Measurements from ENCODE around the gene EEF1AKMT4.
"Not testable (repeated sequence)": the region's sequence is repeated elsewhere in the genome, so short reads cannot be mapped to it uniquely, and the experiment has no call there.

The EEF1AKMT4 gene

DNA sequence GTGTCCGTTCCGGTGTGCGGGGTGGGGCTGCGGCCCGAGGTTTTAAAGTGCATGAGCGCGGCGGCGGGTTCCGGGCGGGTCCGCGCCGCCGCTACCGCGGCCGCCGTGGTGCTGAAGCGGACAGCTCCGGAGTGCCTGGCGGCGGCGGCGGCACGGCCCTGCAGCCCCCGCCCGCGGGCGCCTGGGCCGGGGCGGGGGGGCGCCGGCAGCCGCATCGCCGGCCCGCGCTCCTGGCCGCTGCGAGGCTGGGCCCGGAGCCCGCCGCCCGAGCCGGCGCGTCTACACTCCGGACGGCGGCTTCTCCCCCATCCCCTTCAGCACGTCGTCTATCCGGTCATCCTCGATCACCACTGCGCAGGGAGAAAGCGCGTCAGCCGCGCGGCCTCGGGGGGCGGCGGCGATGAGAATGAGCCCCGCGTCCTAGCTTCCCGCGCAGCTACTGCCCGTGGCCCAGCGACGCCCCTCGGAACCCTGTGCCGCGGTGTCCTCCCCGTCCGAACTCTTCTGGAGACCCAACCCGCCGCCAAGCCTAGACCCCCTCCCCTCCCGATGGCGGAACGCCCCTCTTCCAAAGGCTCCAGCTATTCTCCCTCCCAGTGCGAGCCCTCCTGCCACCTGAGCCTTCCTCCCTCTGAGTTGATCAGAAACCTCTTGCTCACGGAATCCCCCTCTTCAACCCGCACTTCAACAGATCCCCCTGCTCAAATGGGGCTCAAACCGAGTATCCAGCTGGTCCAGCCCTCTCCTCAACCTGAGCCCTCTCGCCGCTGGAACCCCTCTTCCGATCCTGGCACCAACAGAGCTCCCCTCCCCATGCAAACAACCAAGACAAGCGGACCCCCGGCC is 10.6 kb downstream of the EEF1AKMT4 start:
- peak; percentile 89 for DNase-seq (ENCODE audit: low spot score)

DNA sequence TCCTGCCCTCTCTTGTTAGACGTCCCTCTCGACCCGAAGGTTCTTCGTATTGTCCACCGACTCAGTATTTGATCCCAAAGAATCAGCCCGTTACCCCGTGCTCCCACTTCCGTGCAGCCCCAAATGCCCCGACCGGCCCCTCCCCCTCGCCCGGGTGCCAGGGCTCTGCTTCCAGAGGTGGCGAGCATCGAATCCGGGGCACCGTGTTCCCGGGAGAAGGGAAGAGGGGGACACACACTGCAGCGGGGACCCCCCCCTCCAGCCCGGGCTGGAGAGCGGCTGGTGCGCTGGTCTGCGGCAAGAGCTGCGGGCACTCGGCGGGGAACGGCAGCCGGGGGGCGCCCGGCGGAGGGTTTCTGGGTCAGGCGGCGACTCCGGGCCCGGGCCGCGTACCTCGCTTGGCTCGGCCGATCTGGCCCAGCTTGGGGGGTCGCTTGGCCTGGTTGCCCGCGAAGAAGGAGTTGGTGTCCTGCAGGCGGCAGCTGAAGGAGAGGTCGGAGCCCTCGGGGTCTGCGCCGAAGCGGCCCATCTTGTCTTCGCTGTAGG is 11.3 kb downstream of the EEF1AKMT4 start:
- no peak for DNase-seq (ENCODE audit: low spot score)

DNA sequence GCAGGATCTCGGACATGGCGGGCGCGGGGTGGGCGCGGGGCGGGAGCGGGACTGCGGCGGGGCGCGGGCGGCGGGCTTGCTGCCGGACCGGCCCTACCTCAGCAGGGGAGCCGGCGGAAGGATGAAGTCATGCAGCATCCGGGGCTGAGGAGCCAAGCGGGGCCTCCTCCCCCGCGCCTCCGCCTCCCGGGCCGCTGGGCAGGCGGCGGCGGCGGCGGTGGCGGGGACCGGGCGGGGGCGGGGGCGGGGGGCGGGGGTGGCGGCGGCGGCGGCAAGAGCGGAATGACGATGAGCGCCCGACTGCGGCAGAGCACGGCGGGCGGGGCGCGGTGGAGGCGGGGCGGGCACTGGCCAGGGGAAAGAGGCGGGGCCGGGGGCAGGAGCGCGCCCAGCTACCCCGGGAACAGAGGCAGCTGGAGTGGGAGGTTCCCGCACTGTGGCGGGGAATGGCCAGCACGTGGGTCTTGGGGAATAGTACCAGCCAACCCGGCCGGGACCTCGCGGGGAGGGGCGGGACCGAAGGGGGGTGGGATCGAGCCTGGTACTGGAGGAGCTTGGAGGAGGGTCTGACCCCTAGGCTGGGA is 11.9 kb downstream of the EEF1AKMT4 start, which contains the start of gene CAMK2N2:
TSS of gene CAMK2N2 (minus strand) at position 284 of the 584 bp plus-strand sequence. CDS start at position 16, 268 bp downstream.
- peak; percentile 83 for DNase-seq (ENCODE audit: low spot score)

DNA sequence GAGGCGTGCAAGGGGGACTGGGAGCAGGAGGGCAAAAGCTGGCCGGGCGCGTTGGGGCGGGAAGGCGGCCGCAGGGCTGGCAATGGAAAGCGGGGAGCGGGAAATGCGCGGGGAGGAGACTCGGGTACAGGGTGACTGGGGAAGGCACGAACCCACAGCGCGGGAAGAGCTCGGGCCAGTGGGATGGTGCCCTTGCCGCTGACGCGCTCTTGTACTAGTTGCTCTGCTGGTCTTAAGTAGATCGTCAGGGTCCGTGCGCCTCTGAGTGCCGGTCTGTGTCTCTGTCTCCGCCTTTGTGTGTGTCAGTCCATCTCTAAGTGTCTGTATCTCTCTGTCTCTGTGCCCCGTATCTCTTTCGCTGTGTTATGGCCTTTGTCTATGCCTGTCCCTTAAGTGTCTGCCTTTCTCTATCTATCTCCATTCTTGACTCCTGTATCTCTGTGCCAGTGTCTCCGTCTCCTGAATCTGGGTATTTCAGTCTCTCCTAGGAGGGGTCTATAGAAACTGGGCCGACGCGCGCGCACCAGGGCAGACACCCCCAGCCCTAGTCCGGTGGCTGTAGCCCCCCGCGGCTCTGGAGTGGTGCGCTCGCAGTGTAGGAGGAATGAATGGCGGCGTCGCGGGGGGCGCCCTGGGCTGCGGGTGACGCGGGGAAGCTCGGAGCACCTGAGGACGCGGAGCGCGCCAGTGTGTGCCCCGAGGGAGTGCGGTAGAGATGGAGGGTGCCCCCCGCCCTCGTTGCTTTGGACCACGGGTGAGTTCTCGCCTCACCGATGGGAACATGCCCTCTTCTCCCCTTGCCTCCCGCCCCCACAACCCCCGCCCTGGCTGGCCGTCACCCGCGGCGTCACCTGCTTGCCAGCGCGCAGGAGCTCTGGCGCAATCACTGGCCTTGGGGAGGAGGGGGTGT is 12.6 kb downstream of the EEF1AKMT4 start:
- peak; percentile 51 for DNase-seq (ENCODE audit: low spot score)

DNA sequence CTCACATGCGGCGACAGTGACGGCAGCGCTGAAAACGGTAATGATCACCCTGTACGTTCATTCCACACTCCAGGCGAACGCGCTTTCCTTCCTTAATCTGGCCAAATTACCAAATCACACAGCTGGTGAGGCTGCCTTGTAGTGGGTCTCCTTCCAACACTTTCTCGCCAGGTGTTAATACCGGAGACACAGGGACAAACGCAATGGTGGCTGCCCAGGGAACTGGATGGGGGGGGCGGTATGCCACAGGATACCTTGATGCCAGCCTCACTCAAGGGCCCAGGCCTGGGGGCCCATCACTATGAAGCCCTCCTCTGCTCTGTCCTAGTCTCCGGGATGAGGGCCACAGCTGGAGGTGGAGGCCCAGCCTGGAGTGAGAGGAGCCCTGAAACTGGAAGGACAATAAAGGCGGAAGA is 13.3 kb downstream of the EEF1AKMT4 start:
- DNase-seq (ENCODE audit: low spot score), result no peak

DNA sequence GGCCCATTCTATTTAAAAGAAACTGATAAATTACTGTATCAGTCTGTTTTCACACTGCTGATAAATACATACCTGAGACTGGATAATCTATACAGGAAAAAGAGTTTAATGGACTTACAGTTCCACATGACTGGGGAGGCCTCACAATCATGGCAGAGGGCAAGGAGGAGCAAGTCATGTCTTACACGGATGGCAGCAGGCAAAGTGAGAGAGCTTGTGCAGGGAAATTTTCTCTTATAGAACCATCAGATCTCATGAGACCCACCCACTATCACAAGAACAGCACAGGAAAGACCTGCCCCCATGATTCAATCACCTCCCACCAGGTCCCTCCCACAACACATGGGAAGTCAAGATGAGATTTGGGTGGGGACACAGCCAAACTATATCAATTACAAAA is 17.8 kb downstream of the EEF1AKMT4 start:
- DNase-seq (ENCODE audit: low spot score), result not testable (repeated sequence)

DNA sequence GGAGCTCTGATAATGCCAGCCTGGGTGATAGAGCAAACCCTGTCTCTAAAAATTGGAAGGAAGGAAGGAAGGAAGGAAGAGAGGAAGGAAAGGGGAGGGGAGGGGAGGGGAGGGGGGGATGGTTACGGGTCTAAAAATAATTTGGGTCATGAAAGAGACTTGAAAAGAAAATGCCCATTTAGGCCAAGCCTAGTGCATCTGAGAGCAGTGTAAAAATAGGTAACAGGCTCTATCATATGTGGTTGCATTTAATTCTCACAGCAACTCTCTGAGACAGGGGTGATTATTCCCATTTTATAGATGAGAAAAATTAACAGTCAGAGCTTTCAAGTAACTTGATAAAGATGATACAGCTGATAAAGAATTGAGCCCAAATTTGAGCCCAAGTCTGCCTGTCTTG is 22.8 kb downstream of the EEF1AKMT4 start:
- DNase-seq (ENCODE audit: low spot score), result no peak

DNA sequence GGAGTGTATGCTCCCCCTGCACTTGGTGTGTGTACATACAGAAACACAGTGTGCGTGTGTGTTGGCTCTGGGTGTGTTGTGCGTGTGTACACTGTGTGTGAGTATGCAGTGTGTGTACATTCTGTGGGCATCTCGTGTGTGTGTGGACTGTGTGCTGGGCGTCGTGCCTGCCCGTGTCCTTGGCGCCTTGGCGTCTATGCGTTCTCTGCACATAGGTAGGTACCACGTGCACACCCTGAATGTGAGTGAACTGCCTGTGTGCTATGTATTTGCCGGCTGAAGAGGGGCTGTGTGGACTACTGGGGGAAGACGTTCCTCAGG is 25.9 kb downstream of the EEF1AKMT4 start:
- no peak for DNase-seq (ENCODE audit: low spot score)

DNA sequence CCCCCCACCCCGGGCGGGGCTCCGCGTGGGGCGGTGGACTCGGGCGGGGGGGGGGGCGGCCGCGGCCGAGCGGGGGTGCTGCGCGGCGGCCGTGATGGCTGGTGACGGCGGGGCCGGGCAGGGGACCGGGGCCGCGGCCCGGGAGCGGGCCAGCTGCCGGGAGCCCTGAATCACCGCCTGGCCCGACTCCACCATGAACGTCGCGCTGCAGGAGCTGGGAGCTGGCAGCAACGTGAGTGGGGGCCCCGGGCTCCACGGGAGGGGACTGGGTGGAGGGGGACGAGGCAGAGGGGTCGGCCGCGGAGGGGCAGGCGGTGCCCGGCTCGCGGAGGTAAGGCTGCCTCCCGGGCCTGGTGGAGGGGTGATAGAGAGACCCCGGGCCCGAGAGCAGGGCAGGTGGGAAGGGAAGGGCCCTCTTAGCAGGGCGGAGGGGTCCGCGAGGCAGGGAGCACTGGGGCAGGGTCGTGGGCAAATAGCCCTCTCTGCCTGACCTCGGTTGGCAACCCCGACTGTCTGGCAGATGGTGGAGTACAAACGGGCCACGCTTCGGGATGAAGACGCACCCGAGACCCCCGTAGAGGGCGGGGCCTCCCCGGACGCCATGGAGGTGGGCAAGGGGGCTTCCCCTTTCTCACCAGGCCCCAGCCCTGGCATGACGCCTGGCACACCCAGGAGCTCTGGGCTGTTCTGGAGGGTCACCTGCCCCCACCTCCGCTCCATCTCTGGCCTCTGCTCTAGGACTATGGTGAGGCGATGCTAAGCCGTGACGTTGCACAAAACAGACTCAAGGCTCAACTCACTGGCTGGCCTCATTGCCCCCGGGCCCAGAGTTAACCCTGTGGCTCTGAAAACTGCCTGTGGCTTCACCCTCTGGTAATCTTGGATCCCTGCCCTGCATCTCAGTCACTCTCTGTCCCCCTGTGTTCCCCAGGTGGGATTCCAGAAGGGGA is 26.8 kb downstream of the EEF1AKMT4 start, which contains the start of gene ECE2:
TSS of gene ECE2 (plus strand) at position 62 of the 950 bp plus-strand sequence. CDS start at position 194, 132 bp downstream.
- peak; percentile 81 for DNase-seq (ENCODE audit: low spot score)

DNA sequence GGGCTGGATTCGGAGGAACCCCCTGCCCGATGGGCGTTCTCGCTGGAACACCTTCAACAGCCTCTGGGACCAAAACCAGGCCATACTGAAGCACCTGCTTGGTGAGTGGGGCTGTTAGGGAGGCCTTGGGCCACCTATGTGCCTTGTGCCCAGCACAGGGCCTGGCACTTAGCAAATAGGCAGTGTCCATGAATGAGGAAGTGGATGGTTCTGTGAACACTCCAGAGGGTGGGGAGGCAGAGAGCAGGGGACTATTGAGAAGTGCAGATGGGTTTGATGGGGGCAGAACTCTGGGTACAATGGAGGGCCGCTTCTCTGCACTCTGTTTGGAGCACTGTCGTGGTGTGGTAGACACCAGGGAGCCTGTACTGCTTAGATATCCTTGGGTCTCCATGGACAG is 27.9 kb downstream of the EEF1AKMT4 start:
- no peak for DNase-seq (ENCODE audit: low spot score)

DNA sequence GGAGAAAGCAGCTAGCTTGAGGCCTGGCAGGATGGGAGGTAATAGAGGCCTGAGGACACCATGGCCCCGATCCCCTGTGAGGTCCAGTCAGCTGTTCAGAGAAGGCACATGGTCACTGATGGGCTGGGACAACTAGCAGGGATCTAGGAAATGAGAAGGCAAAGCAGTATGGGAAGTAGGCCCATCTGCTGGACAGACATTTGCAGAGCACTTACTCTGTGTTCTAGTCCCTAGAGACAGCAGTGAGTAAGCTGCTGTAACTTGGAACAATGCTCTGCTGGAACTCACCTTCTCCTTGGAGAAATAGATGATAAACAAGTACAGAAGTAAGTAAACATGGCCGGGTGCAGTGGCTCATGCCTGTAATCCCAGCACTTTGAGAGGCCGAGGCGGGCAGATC is 33.5 kb downstream of the EEF1AKMT4 start:
- DNase-seq (ENCODE audit: low spot score), result no peak

DNA sequence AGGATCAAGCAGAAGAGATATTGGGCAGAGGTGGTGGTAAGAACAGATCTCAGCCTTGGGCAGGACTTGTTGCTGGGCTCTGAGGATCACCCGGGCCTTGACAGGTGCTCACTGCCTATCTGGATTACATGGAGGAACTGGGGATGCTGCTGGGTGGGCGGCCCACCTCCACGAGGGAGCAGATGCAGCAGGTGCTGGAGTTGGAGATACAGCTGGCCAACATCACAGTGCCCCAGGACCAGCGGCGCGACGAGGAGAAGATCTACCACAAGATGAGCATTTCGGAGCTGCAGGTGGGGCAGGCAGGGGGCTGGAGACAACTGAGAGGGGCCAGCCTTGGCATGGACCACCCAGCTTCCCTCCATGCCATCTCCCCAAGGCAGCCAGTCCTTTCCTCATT is 34.2 kb downstream of the EEF1AKMT4 start:
- DNase-seq (ENCODE audit: low spot score), result no peak

DNA sequence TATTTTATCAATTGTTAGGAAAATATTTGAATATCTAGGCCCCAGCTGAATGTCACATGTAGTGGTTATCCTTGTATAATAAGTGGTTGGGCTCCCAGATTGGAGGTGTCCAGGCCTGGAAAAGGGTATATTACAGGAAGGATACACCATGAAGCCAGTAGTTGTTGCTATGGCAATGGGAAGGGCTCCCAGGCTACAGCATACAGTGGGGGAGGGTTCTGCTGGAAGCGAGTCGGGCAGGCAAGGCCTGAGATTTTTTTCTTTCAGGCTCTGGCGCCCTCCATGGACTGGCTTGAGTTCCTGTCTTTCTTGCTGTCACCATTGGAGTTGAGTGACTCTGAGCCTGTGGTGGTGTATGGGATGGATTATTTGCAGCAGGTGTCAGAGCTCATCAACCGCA is 35.2 kb downstream of the EEF1AKMT4 start:
- DNase-seq (ENCODE audit: low spot score), result peak; percentile 87

DNA sequence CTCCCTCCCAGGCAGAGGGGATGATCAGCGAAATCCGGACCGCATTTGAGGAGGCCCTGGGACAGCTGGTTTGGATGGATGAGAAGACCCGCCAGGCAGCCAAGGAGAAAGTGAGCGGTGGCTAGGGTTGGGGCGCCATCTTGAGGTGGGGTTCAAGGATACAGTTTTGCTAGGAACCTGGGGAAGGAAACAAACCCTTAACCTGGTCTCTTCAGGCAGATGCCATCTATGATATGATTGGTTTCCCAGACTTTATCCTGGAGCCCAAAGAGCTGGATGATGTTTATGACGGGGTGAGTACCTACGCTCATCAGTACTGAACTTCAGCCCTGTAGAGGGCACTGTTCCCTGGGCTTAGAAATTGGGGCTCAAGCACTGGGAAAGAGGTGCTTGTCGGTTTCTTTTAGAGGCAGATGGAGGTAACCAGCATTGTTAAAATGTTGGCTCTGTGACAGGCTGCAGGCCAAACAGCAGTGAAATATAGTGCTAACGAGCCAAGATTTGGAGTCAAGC is 40.0 kb downstream of the EEF1AKMT4 start:
- DNase-seq (ENCODE audit: low spot score), result peak; percentile 81

DNA sequence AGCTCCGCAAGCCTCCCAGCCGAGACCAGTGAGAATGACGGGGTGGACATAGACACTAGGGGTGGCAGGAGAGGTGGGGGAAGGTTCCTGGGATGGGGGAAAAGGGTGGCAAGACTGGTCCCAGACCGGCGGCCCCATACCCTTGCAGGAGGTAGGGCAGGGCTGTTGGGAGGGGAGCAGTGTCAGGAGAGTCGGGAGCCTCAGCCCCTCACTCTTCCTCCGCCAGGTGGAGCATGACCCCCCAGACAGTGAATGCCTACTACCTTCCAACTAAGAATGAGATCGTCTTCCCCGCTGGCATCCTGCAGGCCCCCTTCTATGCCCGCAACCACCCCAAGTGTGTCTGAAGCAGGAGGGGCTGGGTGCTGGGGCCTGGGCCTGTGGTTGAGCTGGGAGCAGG is 40.9 kb downstream of the EEF1AKMT4 start:
- no peak for DNase-seq (ENCODE audit: low spot score)

DNA sequence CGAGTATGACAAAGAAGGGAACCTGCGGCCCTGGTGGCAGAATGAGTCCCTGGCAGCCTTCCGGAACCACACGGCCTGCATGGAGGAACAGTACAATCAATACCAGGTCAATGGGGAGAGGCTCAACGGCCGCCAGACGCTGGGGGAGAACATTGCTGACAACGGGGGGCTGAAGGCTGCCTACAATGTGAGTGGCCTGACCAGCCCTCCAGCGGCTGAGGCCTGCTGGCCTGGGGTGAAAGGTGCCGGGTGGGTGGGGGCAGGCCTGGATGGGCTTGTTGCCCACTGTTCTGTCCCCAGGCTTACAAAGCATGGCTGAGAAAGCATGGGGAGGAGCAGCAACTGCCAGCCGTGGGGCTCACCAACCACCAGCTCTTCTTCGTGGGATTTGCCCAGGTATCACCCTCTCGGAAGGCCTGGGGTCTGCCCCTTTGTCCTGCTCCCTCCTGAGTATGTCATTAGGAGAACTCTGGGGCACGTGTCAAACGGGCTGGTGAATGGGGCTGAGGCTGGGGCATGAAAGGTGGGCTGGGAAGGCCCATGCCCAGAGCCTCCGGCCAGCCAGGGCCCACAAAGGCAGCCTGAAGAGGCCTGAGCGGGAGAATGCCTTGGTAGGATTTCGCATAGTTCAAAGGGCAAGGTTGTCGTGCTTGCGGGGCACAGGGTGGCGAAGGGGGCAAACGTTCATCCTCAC is 41.7 kb downstream of the EEF1AKMT4 start:
- no peak for DNase-seq (ENCODE audit: low spot score)

DNA sequence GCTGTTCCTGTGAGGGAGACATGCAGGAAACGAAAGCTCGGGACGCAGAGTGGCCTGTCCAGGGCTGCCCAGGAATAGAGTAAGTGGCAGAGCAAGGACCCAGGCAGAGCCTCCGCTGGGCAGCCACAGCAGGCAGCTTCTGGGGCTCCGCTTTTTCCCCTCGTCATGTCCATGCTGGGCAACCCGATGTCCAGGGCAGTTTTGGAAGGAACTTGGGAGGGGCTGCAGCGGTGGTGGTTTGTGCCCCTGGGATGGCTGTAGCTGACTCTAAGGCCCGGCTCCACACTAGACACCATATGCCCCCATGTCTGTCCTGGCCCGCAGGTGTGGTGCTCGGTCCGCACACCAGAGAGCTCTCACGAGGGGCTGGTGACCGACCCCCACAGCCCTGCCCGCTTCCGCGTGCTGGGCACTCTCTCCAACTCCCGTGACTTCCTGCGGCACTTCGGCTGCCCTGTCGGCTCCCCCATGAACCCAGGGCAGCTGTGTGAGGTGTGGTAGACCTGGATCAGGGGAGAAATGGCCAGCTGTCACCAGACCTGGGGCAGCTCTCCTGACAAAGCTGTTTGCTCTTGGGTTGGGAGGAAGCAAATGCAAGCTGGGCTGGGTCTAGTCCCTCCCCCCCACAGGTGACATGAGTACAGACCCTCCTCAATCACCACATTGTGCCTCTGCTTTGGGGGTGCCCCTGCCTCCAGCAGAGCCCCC is 42.4 kb downstream of the EEF1AKMT4 start:
- no peak for DNase-seq (ENCODE audit: low spot score)

DNA sequence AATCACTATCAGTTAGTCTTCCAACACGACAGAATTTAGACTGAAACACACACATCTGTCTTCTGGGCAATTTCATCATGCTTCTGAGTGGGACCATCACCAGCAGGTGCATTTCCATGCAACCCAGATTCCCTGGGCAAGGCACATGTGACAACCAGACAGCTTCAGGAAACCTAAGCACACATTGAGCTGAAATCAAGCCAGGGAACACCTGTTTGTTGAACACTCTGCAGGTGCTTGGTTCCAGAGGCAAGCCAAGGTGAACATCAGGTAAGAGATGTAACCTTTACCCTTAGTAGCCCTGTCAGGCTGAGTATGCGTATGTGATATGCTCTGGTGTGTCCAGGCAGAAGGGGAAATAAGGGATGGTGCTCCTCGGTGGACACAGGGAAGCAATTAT is 46.3 kb downstream of the EEF1AKMT4 start:
- no peak for DNase-seq (ENCODE audit: low spot score)

DNA sequence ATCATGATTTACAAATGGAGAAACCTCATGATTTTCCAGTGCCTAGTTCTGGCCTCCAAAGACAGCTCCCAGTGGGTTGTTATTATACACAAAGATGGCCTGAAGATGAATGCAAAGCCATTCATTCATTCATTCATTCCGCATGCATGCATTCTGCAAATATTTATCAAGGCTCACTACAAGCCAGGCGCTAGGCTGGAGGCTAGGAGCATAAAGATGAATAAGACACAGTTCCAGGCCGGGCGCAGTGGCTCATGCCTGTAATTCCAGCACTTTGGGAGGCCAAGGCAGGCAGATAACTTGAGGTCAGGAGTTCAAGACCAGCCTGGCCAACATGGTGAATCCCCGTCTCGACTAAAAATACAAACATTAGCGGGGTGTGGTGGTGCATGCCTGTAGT is 47.1 kb downstream of the EEF1AKMT4 start:
- DNase-seq (ENCODE audit: low spot score), result no peak

Data from AG20443 (cell line).